HG03060 (cell line): ENCODE data around the gene PPP1R36.
"Not testable (repeated sequence)": the region's sequence is repeated elsewhere in the genome, so short reads cannot be mapped to it uniquely, and the experiment has no call there.

ENCODE experiments used
- ATAC-seq: cut with Tn5 transposase; IDR thresholded peaks from one replicate; pipeline ENCODE4 v1.9.1; 2021; ENCODE audit warnings: low read depth, moderate number of reproducible peaks; ENCODE audit not compliant: unreplicated experiment

The PPP1R36 gene

GRCh38 chr14:64610049-64610746 lies 60.4 kb downstream of the PPP1R36 start:
- ATAC-seq, result no peak

- no peak for ATAC-seq
Measured at GRCh38 chr14:64611358-64612020, 61.7 kb downstream of the PPP1R36 start.

- no peak for ATAC-seq
Measured at GRCh38 chr14:64612021-64612380, 62.2 kb downstream of the PPP1R36 start.

GRCh38 chr14:64612971-64613666 lies 63.4 kb downstream of the PPP1R36 start:
- no peak for ATAC-seq

- ATAC-seq, result no peak
Measured at GRCh38 chr14:64614166-64614565, 64.4 kb downstream of the PPP1R36 start.

- ATAC-seq, result no peak
Measured at GRCh38 chr14:64614805-64615391, 65.1 kb downstream of the PPP1R36 start.

- ATAC-seq, result not testable (repeated sequence)
Measured at GRCh38 chr14:64617872-64618408, 68.2 kb downstream of the PPP1R36 start.

- ATAC-seq, result no peak
Measured at GRCh38 chr14:64620910-64621309, 71.1 kb downstream of the PPP1R36 start.

- ATAC-seq, result no peak
Measured at GRCh38 chr14:64623554-64624165, 73.9 kb downstream of the PPP1R36 start.

- no peak for ATAC-seq
Measured at GRCh38 chr14:64625386-64626232, 75.8 kb downstream of the PPP1R36 start.

- ATAC-seq, result no peak
Measured at GRCh38 chr14:64628940-64629408, 79.2 kb downstream of the PPP1R36 start.

GRCh38 chr14:64630778-64631177 lies 81.0 kb downstream of the PPP1R36 start:
- no peak for ATAC-seq

- ATAC-seq, result not testable (repeated sequence)
Measured at GRCh38 chr14:64631222-64631621, 81.5 kb downstream of the PPP1R36 start.

- ATAC-seq, result no peak
Measured at GRCh38 chr14:64632056-64632455, 82.3 kb downstream of the PPP1R36 start.

- no peak for ATAC-seq
Measured at GRCh38 chr14:64634558-64634957, 84.8 kb downstream of the PPP1R36 start.

- ATAC-seq, result no peak
Measured at GRCh38 chr14:64636208-64636979, 86.6 kb downstream of the PPP1R36 start.

- ATAC-seq, result no peak
Measured at GRCh38 chr14:64636980-64637429, 87.2 kb downstream of the PPP1R36 start.

GRCh38 chr14:64637735-64638473 lies 88.1 kb downstream of the PPP1R36 start:
- no peak for ATAC-seq
